GM19324 (cell line): ENCODE measurements around the gene CD82.

Experiments
- ATAC-seq: cut with Tn5 transposase; IDR thresholded peaks from one replicate; pipeline ENCODE4 v1.9.1; 2021; ENCODE audit warnings: mild to moderate bottlenecking, moderate library complexity; ENCODE audit not compliant: unreplicated experiment, low FRiP score

Gene CD82

DNA sequence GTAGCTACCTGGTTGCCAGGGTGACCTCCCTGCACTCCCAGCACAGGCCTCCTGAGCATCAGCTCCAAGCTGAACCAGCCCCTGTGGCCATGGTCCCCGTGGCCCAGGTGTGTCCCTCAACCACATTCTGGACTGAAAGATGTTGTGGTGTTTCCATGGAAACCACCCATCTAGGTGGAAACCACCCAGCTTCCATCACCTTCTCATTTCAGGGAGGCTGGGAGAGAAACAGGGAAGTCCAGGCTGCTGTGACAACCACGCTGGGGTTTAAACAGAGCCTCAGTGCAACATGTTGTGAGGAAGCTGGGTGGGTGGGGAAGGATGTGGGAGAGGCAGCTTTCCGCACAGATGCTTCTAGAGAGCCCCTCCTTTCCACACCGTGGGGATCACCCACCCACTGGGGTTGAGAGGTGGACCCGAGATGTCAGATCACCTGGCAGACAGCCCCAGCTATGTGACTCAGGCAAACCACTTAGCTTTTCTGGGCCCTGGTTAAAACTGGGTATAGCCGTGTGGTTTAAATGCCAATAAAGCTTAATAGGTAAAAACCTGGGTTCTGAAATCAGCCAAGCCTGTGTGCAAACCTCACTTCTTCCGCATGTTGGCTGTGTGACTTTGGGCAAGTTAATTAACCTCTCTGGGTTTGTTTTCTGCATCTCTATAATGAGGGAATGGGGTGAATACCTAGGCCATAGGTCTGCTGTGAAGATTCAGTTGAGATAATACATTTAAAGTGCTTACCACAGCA, 46.4 kb downstream of the CD82 start:
- no peak for ATAC-seq

GRCh38 chr11:44613153-44613552, 47.7 kb downstream of the CD82 start:
- ATAC-seq = no peak

- no peak for ATAC-seq
Observed at GRCh38 chr11:44614281-44614775, 48.9 kb downstream of the CD82 start.

GRCh38 chr11:44615041-44615755, 49.7 kb downstream of the CD82 start:
- no peak for ATAC-seq

GRCh38 chr11:44615913-44616791, 50.7 kb downstream of the CD82 start:
- no peak for ATAC-seq

- no peak for ATAC-seq
Observed at GRCh38 chr11:44617671-44618461, 52.4 kb downstream of the CD82 start.

- no peak for ATAC-seq
Observed at GRCh38 chr11:44618561-44619425, 53.3 kb downstream of the CD82 start.

- no peak for ATAC-seq
Observed at GRCh38 chr11:44620328-44620725, 54.9 kb downstream of the CD82 start.

- ATAC-seq = no peak
Observed at GRCh38 chr11:44621140-44621681, 55.7 kb downstream of the CD82 start.

DNA sequence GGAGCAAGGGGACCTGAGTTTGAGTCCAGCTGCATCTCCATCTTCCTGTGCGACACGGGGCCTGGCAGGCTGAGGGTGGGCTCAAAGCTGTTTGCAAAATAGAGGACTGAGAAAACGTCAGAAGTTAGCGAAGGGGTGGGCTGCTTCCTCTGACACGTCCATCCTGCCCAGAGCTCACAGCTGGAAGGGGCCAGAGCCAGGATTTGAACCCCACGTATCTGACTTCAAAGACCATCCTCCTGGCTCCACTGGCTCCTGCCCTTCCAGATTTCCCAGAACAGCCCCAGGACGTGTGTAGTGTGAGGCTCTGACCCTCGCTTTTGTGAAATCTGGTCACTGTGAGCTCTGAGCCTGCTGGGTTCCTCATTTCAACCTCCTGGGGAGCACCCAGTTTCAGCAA, 56.3 kb downstream of the CD82 start:
- ATAC-seq = no peak

DNA sequence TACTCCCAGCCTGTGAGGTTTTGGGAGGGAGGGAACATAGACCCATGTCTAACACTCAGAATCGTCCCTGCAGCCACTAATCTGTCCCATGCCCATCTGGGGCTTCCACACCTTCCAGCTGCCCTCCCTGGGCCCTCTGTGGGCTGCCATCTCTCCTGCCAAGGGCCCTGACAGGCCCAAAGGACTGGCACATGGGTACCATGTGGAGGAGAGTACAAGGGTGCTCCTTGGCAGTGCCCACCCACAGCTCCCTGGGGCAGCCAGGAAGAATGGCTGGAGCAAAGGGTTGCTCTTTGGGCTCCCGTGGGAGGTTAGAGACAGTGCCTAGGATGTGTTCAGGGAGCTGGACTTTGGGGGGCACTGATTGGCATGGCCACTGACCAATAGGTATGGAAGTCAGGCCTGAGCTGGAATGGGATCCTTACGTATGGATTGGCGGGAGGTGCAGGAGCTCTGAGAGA, 56.8 kb downstream of the CD82 start:
- ATAC-seq = no peak

- no peak for ATAC-seq
Observed at GRCh38 chr11:44622721-44623258, 57.3 kb downstream of the CD82 start.

GRCh38 chr11:44623341-44623730, 57.9 kb downstream of the CD82 start:
- no peak for ATAC-seq

DNA sequence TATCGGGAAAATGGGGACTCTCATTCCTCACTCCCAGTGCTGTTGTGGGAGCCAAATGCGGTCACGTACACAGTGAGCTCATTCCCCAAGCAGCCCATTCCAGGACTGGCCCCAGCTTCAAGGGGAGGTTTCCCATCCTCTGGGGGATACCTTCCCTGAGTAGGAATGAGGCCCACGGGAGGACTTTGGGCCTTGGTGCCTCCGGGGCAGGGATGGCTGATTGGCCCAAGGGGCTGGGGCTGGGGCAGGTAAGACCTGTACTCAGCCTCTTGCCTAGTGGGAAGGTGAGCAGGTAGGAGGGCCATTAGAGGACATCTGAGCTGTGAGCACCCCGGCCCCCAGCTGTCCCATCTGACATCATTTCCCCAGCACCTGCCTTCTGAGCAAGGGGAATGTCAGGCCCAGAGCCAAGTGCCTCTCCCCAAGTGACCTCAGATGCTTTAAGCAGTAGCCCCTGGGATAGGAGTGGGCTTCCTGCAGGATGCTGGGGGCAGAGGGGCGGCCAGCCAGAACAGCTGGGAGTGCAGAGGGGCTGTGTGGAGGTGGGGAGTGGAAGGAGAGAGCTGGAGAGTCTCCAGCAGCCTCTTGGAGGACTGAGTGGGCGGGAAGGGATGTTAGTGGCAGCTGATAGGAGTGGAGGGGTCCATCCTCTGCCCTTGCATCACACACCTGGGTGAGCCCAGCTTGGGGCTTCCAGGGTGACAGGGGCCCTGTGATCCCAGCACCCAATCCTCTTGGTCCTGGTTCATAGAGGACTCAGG, 58.4 kb downstream of the CD82 start:
- no peak for ATAC-seq

- ATAC-seq = no peak
Observed at GRCh38 chr11:44624761-44625221, 59.3 kb downstream of the CD82 start.

DNA sequence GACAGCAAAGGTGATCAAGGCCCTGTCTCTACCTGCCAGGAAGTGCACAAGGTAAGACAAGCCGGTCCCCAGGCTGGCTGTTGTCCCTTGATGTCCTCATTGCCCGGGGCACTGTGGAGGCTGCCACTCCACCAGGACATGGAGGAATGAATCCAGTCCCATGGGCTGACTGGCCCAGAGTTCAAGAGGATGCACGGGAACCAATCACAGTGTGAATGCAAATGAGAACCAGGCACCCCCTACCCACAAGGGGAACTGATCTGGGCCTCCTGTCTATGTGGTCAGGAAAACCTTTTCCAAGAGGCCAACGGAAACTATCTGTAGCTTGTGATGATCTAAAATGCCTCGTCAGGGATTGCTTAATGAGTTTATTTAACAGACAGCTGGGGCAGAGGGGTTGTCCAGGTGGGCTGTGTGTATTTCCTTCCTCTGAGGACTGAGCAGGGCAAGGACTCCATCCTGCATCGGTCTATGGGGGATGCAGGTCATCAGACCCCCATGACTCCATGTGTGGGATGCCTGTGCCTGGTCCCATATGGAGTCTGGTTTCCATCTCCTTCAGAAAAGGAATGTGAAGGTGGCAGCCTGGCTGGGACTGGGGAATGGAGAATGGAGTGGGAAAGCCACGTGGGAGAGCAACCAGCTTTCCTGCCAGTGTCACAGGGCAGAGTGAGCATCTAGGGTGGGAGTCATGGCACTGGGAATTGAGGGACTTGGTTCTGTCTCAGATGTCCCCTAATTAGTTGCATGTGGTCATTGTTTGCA, 60.5 kb downstream of the CD82 start:
- no peak for ATAC-seq

DNA sequence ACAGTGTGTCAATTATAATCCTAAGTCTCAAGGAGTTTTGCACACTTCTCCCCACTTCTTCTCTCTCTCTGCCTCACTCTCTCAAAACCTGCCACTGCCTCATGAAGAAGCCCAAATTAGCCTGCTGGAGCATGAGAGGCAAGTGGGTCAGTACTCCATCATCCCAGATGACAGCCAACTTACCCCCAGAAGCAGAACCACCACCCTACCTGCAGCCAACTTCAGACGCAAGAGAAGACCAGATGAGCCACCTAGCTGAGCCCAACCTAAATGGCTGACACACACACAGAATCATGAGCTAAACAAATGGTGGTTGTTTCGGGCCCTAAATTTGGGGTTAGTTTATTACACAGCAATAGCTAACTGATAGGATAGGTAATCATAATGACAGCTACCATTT, 61.2 kb downstream of the CD82 start:
- ATAC-seq = no peak
